ENCODE data around the gene OGN.

OGN gene

GRCh38 chr9:92405818-92406217 lies 1.4 kb upstream of the OGN start:
- DNase-seq (ENCODE audit: low read depth in 2 of 2): no peak

- no peak for DNase-seq (ENCODE audit: low read depth in 2 of 2)
Observed at GRCh38 chr9:92402826-92403745, 1.3 kb downstream of the OGN start.

- DNase-seq (ENCODE audit: low read depth in 2 of 2): no peak
Observed at GRCh38 chr9:92402360-92402759, 2.0 kb downstream of the OGN start.

- DNase-seq (ENCODE audit: low read depth in 2 of 2): no peak
Observed at GRCh38 chr9:92397853-92398252, 6.5 kb downstream of the OGN start.

GRCh38 chr9:92395617-92396016 lies 8.8 kb downstream of the OGN start:
- no peak for DNase-seq (ENCODE audit: low read depth in 2 of 2)

GRCh38 chr9:92393686-92394085 lies 10.7 kb downstream of the OGN start:
- no peak for DNase-seq (ENCODE audit: low read depth in 2 of 2)

- no peak for DNase-seq (ENCODE audit: low read depth in 2 of 2)
Observed at GRCh38 chr9:92392690-92393089, 11.7 kb downstream of the OGN start.

- no peak for DNase-seq (ENCODE audit: low read depth in 2 of 2)
Observed at GRCh38 chr9:92385953-92386352, 18.4 kb downstream of the OGN start.

GRCh38 chr9:92385477-92385876 lies 18.9 kb downstream of the OGN start:
- no peak for DNase-seq (ENCODE audit: low read depth in 2 of 2)

GRCh38 chr9:92385001-92385400 lies 19.4 kb downstream of the OGN start:
- no peak for DNase-seq (ENCODE audit: low read depth in 2 of 2)

- no peak for DNase-seq (ENCODE audit: low read depth in 2 of 2)
Observed at GRCh38 chr9:92384375-92384774, 20.0 kb downstream of the OGN start.

GRCh38 chr9:92381775-92382174 lies 22.6 kb downstream of the OGN start:
- DNase-seq (ENCODE audit: low read depth in 2 of 2): no peak

- DNase-seq (ENCODE audit: low read depth in 2 of 2): no peak
Observed at GRCh38 chr9:92380603-92381002, 23.8 kb downstream of the OGN start.

GRCh38 chr9:92378865-92379560 lies 25.4 kb downstream of the OGN start:
- no peak for DNase-seq (ENCODE audit: low read depth in 2 of 2)

- no peak for DNase-seq (ENCODE audit: low read depth in 2 of 2)
Observed at GRCh38 chr9:92377876-92378275, 26.5 kb downstream of the OGN start.

GRCh38 chr9:92373167-92373566 lies 31.2 kb downstream of the OGN start:
- DNase-seq (ENCODE audit: low read depth in 2 of 2): no peak

GRCh38 chr9:92369075-92369474 lies 35.3 kb downstream of the OGN start:
- no peak for DNase-seq (ENCODE audit: low read depth in 2 of 2)

- DNase-seq (ENCODE audit: low read depth in 2 of 2): no peak
Observed at GRCh38 chr9:92360083-92360482, 44.3 kb downstream of the OGN start.

GRCh38 chr9:92359394-92359995 lies 44.9 kb downstream of the OGN start:
- DNase-seq (ENCODE audit: low read depth in 2 of 2): no peak

GRCh38 chr9:92353051-92353450 lies 51.3 kb downstream of the OGN start:
- no peak for DNase-seq (ENCODE audit: low read depth in 2 of 2)

GRCh38 chr9:92350740-92351133 lies 53.6 kb downstream of the OGN start:
- DNase-seq (ENCODE audit: low read depth in 2 of 2): no peak

Data from stimulated activated CD8-positive, alpha-beta memory T cell treated with anti-CD3 and anti-CD28 coated beads, Interleukin-7, amount 100 ng/mL, for 1 hour (primary cell).